Heart left ventricle (tissue), 16 donors: ENCODE results near the gene DOCK3. TPM values are rescaled to one million over a fixed set of nuclear protein-coding genes. Genes with fewer than 3 reads are reported as not detected.

ENCODE experiments used
- ATAC-seq, 4 donors: fragments of 200-7000 bp; cut with Tn5 transposase; one replicate each; pipeline ENCODE4 v1.9.1; 2020 to 2022; ENCODE audit warnings: moderate library complexity in 4 of 4, mild to moderate bottlenecking in 3 of 4, moderate number of reproducible peaks in 1 of 4
- DNase-seq, 5 donors: peaks; one replicate each; pipeline ENCODE4 v3.0.0-alpha.2; 2020
- H3K27ac ChIP-seq, 12 donors: fragments of 200-600 bp; sonication (generic) in 4 of 12; one replicate each; pipeline versions ENCODE4 v1.5.0 to v1.8.0; 2016 to 2022; ENCODE audit warnings: mild to moderate bottlenecking in 2 of 12
- H3K27me3 ChIP-seq, 9 donors: fragments of 200-600 bp; sonication (generic) in 2 of 9; one replicate each; pipeline versions ENCODE4 v1.5.1 to v1.8.0; 2016 to 2022; ENCODE audit warnings: mild to moderate bottlenecking in 3 of 9
- H3K36me3 ChIP-seq, 9 donors: fragments of 200-600 bp; sonication (generic) in 2 of 9; one replicate each; pipeline versions ENCODE4 v1.5.0 to v1.8.0; 2018 to 2022; ENCODE audit warnings: mild to moderate bottlenecking in 2 of 9
- H3K4me1 ChIP-seq, 12 donors: fragments of 200-600 bp; sonication (generic) in 4 of 12; one replicate each; pipeline versions ENCODE4 v1.5.0 to v1.8.0; 2016 to 2022; ENCODE audit warnings: mild to moderate bottlenecking in 3 of 12
- H3K4me3 ChIP-seq, 12 donors: fragments of 200-600 bp; sonication (generic) in 4 of 12; one replicate each; pipeline versions ENCODE4 v1.5.0 to v1.8.0; 2017 to 2022; ENCODE audit warnings: mild to moderate bottlenecking in 9 of 12, moderate library complexity in 4 of 12
- H3K9me3 ChIP-seq, 12 donors: fragments of 200-600 bp; sonication (generic) in 4 of 12; one replicate each; pipeline versions ENCODE4 v1.5.0 to v1.8.0; 2016 to 2022; ENCODE audit warnings: mild to moderate bottlenecking in 1 of 12
- CTCF ChIP-seq, 12 donors: fragments of 200-600 bp; sonication (generic) in 4 of 12; IDR thresholded peaks; one replicate each; pipeline versions ENCODE4 v1.5.0 to v1.8.0; 2018 to 2022; ENCODE audit warnings: antibody characterized with exemption in 12 of 12, mild to moderate bottlenecking in 5 of 12
- POLR2A ChIP-seq, 2 donors: fragments of 450-650 bp; IDR thresholded peaks; one replicate each; pipeline ENCODE4 v1.6.1; 2017; ENCODE audit warnings: antibody characterized with exemption in 2 of 2, mild to moderate bottlenecking in 2 of 2, moderate library complexity in 2 of 2
- WGBS, 4 donors: extraction: QIAGEN DNeasy Blood & Tissue Kit in 2 of 4; methylation state at CpG; one replicate each; pipeline versions ENCODE4 v1.1.5 to v1.1.7; 2013 to 2018; 5-methylcytosine and 5-hydroxymethylcytosine counted together
- intact Hi-C, 10 donors: fragments of 100-400 bp; cut with DNase I; formaldehyde crosslinking; loops; one replicate each; pipeline versions ENCODE4 v1.11.1 to v1.14.2; 2022
- polyA plus RNA-seq, 2 donors: library from polyadenylated mRNA; stranded (reverse); fragments of 200-250 nt; gene quantifications; one replicate each; pipeline ENCODE4 v1.2.3, GENCODE V29; 2013
- total RNA-seq, 9 donors: library from RNA; depleted of rRNA in 2 of 9; stranded (reverse); fragments of >200 nt in 2 of 9; fragmentation: NEBNext Ultra II Directional in 3 of 9; extraction: Animal tissue kit (Norgen Biotek cat#: 25700) in 3 of 9; gene quantifications; one replicate each; pipeline versions ENCODE4 v1.1.0 to v1.2.4, GENCODE V29; 2016 to 2023
- donor health status: ischemic (EF 13 %, LVEDD 7.1; RV severe dilation, severe dysfunction).
- donor health status: healthy with polysubstance abuse.
- donor health status: DM: no; HTN: yes; CAD: no.
- donor health status: DM: no; HTN: no; CAD: no.
- donor health status: ischemic (EF 25% LVEDD 6.9; RV normal size, moderate dysfunction).
- donor health status: ischemic (EF 25% LVEDD 5.7; RV mildly dilated, moderate dysfunction).
- donor health status: healthy.
- donor health status: DM: yes; HTN: yes; CAD: no.
- donor health status: ischemic (EF 35%, LVEDD 5.7; RV mildly dilated, moderate dysfunction).
- donor health status: nonischemic (EF 11% LVEDD 7.7; RV severe dilation, severe dysfunction).
- donor health status: DM: yes; HTN: yes; CAD: no.
- donor health status: PGD.
- donor health status: ischemic (EF 29% LVEDD 5.4; RV normal size, mild dysfunction).
- donor health status: nonischemic (EF 23%, LVEDD 6.1; RV moderate dilation, normal function).

Gene DOCK3
- total and polyA plus RNA-seq, 11 donors: 2.0 to 6.7 (median 4.8) TPM

- no peaks in the 10 kb centered on the region for H3K27me3 ChIP-seq
- H3K4me1 ChIP-seq: no peaks in the 10 kb centered on the region
- ATAC-seq: no peak
- H3K9me3 ChIP-seq: no peaks in the 10 kb centered on the region
- no peak overlapping the region for H3K27ac ChIP-seq
- intact Hi-C loops: no loop called here
- 73 to 89% (median 85%) methylated on average over 1 of the region's 1 CpG for WGBS, 4 donors
- H3K4me3 ChIP-seq: no peak overlapping the region
- no peak for DNase-seq
- TF ChIP-seq CTCF (IDR thresholded peaks at IDR 0.05) (no peak), POLR2A (IDR thresholded peaks at IDR 0.05) (no peak)
- H3K36me3 ChIP-seq: no peaks in the 10 kb centered on the region
Measured at GRCh38 chr3:51350751-51351150, 676.0 kb downstream of the DOCK3 start.

GRCh38 chr3:51353131-51353530 is 678.4 kb downstream of the DOCK3 start:
- H3K9me3 ChIP-seq: no peaks in the 10 kb centered on the region
- TF ChIP-seq CTCF (IDR thresholded peaks at IDR 0.05) (no peak), POLR2A (IDR thresholded peaks at IDR 0.05) (no peak)
- no peaks in the 10 kb centered on the region for H3K36me3 ChIP-seq
- no peaks in the 10 kb centered on the region for H3K4me1 ChIP-seq
- 83 to 90% (median 87%) methylated on average over 4 of the region's 4 CpGs for WGBS, 4 donors
- DNase-seq: no peak
- no peaks in the 10 kb centered on the region for H3K27me3 ChIP-seq
- intact Hi-C loops: no loop called here
- no peak overlapping the region for H3K27ac ChIP-seq
- ATAC-seq: no peak
- no peak overlapping the region for H3K4me3 ChIP-seq

GRCh38 chr3:51353691-51354090 is 679.0 kb downstream of the DOCK3 start:
- TF ChIP-seq CTCF (IDR thresholded peaks at IDR 0.05): no peak
- no peak for TF ChIP-seq POLR2A (IDR thresholded peaks at IDR 0.05)
- no peaks in the 10 kb centered on the region for H3K4me1 ChIP-seq

GRCh38 chr3:51354172-51354571 is 679.4 kb downstream of the DOCK3 start:
- Histone ChIP-seq H3K27me3 (no peaks in the 10 kb centered on the region), H3K27ac (no peak overlapping the region), H3K4me3 (no peak overlapping the region), H3K9me3 (no peaks in the 10 kb centered on the region), H3K36me3 (no peaks in the 10 kb centered on the region), H3K4me1 (no peaks in the 10 kb centered on the region)
- intact Hi-C loops: no loop called here
- DNase-seq (no peak), ATAC-seq (no peak)
- TF ChIP-seq POLR2A (IDR thresholded peaks at IDR 0.05) (no peak), CTCF (IDR thresholded peaks at IDR 0.05) (no peak)
- WGBS, 4 donors: 89 to 91% (median 90%) methylated on average over 2 of the region's 2 CpGs

More at GRCh38 chr3:51353691-51354090, 679.0 kb downstream of the DOCK3 start:
- no peak for DNase-seq
- no peak for ATAC-seq
- Histone ChIP-seq H3K27ac (no peak overlapping the region), H3K9me3 (no peaks in the 10 kb centered on the region), H3K27me3 (no peaks in the 10 kb centered on the region), H3K4me3 (no peak overlapping the region), H3K36me3 (no peaks in the 10 kb centered on the region)
- intact Hi-C loops: no loop called here
- 65 to 80% (median 70%) methylated on average over 1 of the region's 1 CpG for WGBS, 4 donors
